Mucosa of descending colon (tissue), 3 donors: Measurements from ENCODE around the gene FOXO3B. TPM values are rescaled to one million over a fixed set of nuclear protein-coding genes. Genes with fewer than 3 reads are reported as not detected.
"Not testable (repeated sequence)": the region's sequence is repeated elsewhere in the genome, so short reads cannot be mapped to it uniquely, and the experiment has no call there.

Experiments
- ATAC-seq: fragments of 200-7000 bp; cut with Tn5 transposase; one replicate; pipeline ENCODE4 v1.9.1; 2020; ENCODE audit warnings: mild to moderate bottlenecking, moderate library complexity
- DNase-seq, 3 donors: peaks; one replicate each; pipeline ENCODE4 v3.0.0-alpha.2; 2020
- H3K36me3 ChIP-seq: fragments of 200-600 bp; one replicate; pipeline ENCODE4 v1.8.0; 2021; ENCODE audit warnings: low read depth, mild to moderate bottlenecking
- H3K4me1 ChIP-seq: fragments of 200-600 bp; one replicate; pipeline ENCODE4 v1.8.0; 2021; ENCODE audit warnings: low read depth, mild to moderate bottlenecking
- H3K4me3 ChIP-seq: fragments of 200-600 bp; one replicate; pipeline ENCODE4 v1.8.0; 2021; ENCODE audit warnings: mild to moderate bottlenecking
- H3K9me3 ChIP-seq: fragments of 200-600 bp; one replicate; pipeline ENCODE4 v1.8.0; 2021; ENCODE audit warnings: mild to moderate bottlenecking
- CTCF ChIP-seq: fragments of 200-600 bp; IDR thresholded peaks from one replicate; pipeline ENCODE4 v1.8.0; 2022; ENCODE audit warnings: antibody characterized with exemption, mild to moderate bottlenecking
- intact Hi-C, 2 donors: fragments of 100-400 bp; cut with DNase I in 1 of 2; cut with micrococcal nuclease in 1 of 2; formaldehyde crosslinking; loops; one replicate each; pipeline versions ENCODE4 v1.11.0 to v1.11.1; 2022; cut with DNase I, micrococcal nuclease
- long read RNA-seq, 2 donors: library from polyadenylated mRNA; unstranded; transcript quantifications; one replicate each; pipeline ENCODE4 v2.0.0, GENCODE V29; 2019 to 2021
- total RNA-seq, 3 donors: library from RNA; stranded (reverse); fragmentation: NEBNext Ultra II Directional in 2 of 3; extraction: Animal tissue kit (Norgen Biotek cat#: 25700) in 2 of 3; gene quantifications; one replicate each; pipeline versions ENCODE4 v1.2.1 to v1.2.4, GENCODE V29; 2021 to 2023
- donor health status: DM: no; HTN: no; CAD: no; lungs with moderate emphysema.
- donor health status: DM: no; HTN: no; CAD: no.
- donor health status: DM: no; HTN: yes; CAD: no.

The FOXO3B gene
- 1 to 10 TPM; 1.9 to 5.0 (median 2.0) TPM for total RNA-seq
- long read RNA-seq, donor 1, partial matches to known transcripts = 0 of 1 reads
- long read RNA-seq, donor 1, other reads (novel, unspliced or antisense) = 0 of 1 reads
- long read RNA-seq, donor 2 = 0 reads

- DNase-seq (peak; percentile 87 to 92 (median 89)), ATAC-seq (peak; percentile 97)
- H3K9me3 ChIP-seq, H3K36me3 ChIP-seq, H3K4me1 ChIP-seq, intact Hi-C loops: not testable (repeated sequence)
- H3K4me3 ChIP-seq = peak within 1 kb of the TSS; percentile 17
Measured at GRCh38 chr17:18681767-18682571, at the start of gene FOXO3B. FOXO3B (minus strand) TSS chr17:18682314; CDS start chr17:18681651, 663 bp downstream.

GRCh38 chr17:18723509-18723908 is 41.4 kb upstream of the FOXO3B start:
- DNase-seq, intact Hi-C loops, H3K4me3 ChIP-seq, H3K9me3 ChIP-seq, ATAC-seq, H3K4me1 ChIP-seq, H3K36me3 ChIP-seq: not testable (repeated sequence)

GRCh38 chr17:18722612-18723011 is 40.5 kb upstream of the FOXO3B start:
- H3K4me1 ChIP-seq, H3K4me3 ChIP-seq, DNase-seq, intact Hi-C loops, H3K36me3 ChIP-seq, ATAC-seq, H3K9me3 ChIP-seq: not testable (repeated sequence)

GRCh38 chr17:18721775-18722547 is 39.8 kb upstream of the FOXO3B start:
- ATAC-seq, intact Hi-C loops, H3K4me3 ChIP-seq, DNase-seq, H3K9me3 ChIP-seq, H3K4me1 ChIP-seq, H3K36me3 ChIP-seq: not testable (repeated sequence)

- intact Hi-C loops, H3K4me3 ChIP-seq, ATAC-seq, H3K36me3 ChIP-seq, DNase-seq, H3K9me3 ChIP-seq, H3K4me1 ChIP-seq: not testable (repeated sequence)
Measured at GRCh38 chr17:18719428-18720110, 37.5 kb upstream of the FOXO3B start.

- H3K9me3 ChIP-seq, H3K4me3 ChIP-seq, H3K36me3 ChIP-seq, intact Hi-C loops, H3K4me1 ChIP-seq, DNase-seq: not testable (repeated sequence)
- peak; percentile 64 for ATAC-seq
Measured at GRCh38 chr17:18718643-18719427, 36.7 kb upstream of the FOXO3B start.

GRCh38 chr17:18712354-18712999 is 30.4 kb upstream of the FOXO3B start:
- H3K36me3 ChIP-seq, H3K4me1 ChIP-seq, intact Hi-C loops, H3K9me3 ChIP-seq, H3K4me3 ChIP-seq: not testable (repeated sequence)
- peak; percentile 80 for ATAC-seq
- peak in 2 of 3 donors; percentile 63 to 87 for DNase-seq
- peak; percentile 27 for TF ChIP-seq CTCF

GRCh38 chr17:18708215-18708614 is 26.1 kb upstream of the FOXO3B start:
- DNase-seq, ATAC-seq, H3K4me1 ChIP-seq, H3K4me3 ChIP-seq, H3K9me3 ChIP-seq, intact Hi-C loops, H3K36me3 ChIP-seq: not testable (repeated sequence)

- H3K36me3 ChIP-seq, intact Hi-C loops, H3K9me3 ChIP-seq, ATAC-seq, H3K4me3 ChIP-seq, H3K4me1 ChIP-seq, DNase-seq: not testable (repeated sequence)
Measured at GRCh38 chr17:18705955-18706354, 23.8 kb upstream of the FOXO3B start.

GRCh38 chr17:18698473-18699103 is 16.5 kb upstream of the FOXO3B start:
- intact Hi-C loops = not testable (repeated sequence)
- peak; percentile 13 for ATAC-seq

GRCh38 chr17:18695143-18695542 is 13.0 kb upstream of the FOXO3B start:
- H3K4me3 ChIP-seq, H3K36me3 ChIP-seq, ATAC-seq, intact Hi-C loops, H3K4me1 ChIP-seq, H3K9me3 ChIP-seq, DNase-seq: not testable (repeated sequence)

More at GRCh38 chr17:18698473-18699103, 16.5 kb upstream of the FOXO3B start:
- not testable (repeated sequence) for DNase-seq, H3K36me3 ChIP-seq, H3K4me1 ChIP-seq, H3K4me3 ChIP-seq, H3K9me3 ChIP-seq
